Endothelial cell of hepatic sinusoid (primary cell): ENCODE results near the gene LBX2.
"Not testable (repeated sequence)": the region's sequence is repeated elsewhere in the genome, so short reads cannot be mapped to it uniquely, and the experiment has no call there.

Experiments used
- in situ Hi-C: cut with HindIII; loops from 2 replicates; pipeline ENCODE4 v1.10.0; 2017; ENCODE audit warnings: low sequenced_read_pairs

The LBX2 gene

GRCh38 chr2:74459503-74460118 lies 39.8 kb downstream of the LBX2 start:
- in situ Hi-C loops: not testable (repeated sequence)

GRCh38 chr2:74458938-74459363 lies 40.5 kb downstream of the LBX2 start:
- in situ Hi-C loops: no loop called here

- in situ Hi-C loops: no loop called here
These were observed 41.1 kb downstream of the LBX2 start, which contains the start of gene WBP1 for GRCh38 chr2:74458132-74458937. TSS of gene WBP1 (plus strand) at chr2:74458438. CDS start at chr2:74458603, 165 bp downstream.

- in situ Hi-C loops: no loop called here
These were observed 41.8 kb downstream of the LBX2 start for GRCh38 chr2:74457549-74458131.

GRCh38 chr2:74457129-74457548 lies 42.3 kb downstream of the LBX2 start:
- in situ Hi-C loops: no loop called here

- in situ Hi-C loops: no loop called here
These were observed 44.5 kb downstream of the LBX2 start, which contains the start of gene INO80B for GRCh38 chr2:74454654-74455511. TSS of gene INO80B (plus strand) at chr2:74455087. CDS start at chr2:74455117, 30 bp downstream.

GRCh38 chr2:74450570-74451190 lies 48.7 kb downstream of the LBX2 start:
- in situ Hi-C loops: no loop called here

- in situ Hi-C loops: no loop called here
These were observed 50.6 kb downstream of the LBX2 start for GRCh38 chr2:74448771-74449170.
